ENCODE results near the gene USP4.
"Not testable (repeated sequence)": the region's sequence is repeated elsewhere in the genome, so short reads cannot be mapped to it uniquely, and the experiment has no call there.

USP4 gene

DNA sequence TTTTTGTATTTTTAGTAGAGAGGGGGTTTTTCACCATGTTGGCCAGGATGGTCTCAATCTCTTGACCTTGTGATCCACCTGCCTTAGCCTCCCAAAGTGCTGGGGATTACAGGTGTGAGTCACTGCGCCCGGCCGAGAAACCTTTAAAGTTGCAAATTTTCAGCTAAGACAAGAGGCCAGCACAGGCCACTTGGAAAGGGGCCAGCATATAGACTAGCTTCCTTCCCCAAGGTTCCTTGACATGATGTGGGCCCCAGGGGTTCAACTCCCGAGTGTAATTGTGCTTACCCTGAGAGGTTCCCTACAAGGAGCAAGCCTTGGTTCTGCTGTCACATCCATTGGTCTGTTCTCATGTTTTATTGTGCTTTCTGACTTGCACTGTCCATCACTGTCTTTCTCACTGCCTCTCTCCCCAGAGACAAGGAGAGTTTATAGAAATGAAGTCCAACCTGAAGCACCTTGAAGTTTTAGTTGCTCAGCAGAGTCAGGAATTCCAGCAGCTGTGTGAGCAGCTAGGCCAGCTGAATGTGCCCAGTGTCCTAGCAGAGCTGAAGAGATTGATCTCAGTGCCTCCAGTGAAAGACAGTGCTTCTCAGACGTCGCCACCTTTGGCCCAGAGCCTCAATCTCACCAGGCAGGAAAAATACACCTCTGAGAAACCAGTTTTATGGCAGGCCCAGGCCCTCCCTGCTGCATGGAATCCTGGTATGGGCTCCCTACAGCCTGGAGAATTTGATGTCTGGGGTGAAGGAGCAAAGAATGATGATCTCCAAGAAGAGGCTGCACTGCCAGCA is 83.9 kb downstream of the USP4 start:
- TF ChIP-seq, protein P1, sequence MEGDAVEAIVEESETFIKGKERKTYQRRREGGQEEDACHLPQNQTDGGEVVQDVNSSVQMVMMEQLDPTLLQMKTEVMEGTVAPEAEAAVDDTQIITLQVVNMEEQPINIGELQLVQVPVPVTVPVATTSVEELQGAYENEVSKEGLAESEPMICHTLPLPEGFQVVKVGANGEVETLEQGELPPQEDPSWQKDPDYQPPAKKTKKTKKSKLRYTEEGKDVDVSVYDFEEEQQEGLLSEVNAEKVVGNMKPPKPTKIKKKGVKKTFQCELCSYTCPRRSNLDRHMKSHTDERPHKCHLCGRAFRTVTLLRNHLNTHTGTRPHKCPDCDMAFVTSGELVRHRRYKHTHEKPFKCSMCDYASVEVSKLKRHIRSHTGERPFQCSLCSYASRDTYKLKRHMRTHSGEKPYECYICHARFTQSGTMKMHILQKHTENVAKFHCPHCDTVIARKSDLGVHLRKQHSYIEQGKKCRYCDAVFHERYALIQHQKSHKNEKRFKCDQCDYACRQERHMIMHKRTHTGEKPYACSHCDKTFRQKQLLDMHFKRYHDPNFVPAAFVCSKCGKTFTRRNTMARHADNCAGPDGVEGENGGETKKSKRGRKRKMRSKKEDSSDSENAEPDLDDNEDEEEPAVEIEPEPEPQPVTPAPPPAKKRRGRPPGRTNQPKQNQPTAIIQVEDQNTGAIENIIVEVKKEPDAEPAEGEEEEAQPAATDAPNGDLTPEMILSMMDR (IDR thresholded peaks at IDR 0.05; ENCODE audit: low read depth, low read length) = no peak
- H3K4me3 ChIP-seq (ENCODE audit: low read depth, low read length) = no peak overlapping the region

DNA sequence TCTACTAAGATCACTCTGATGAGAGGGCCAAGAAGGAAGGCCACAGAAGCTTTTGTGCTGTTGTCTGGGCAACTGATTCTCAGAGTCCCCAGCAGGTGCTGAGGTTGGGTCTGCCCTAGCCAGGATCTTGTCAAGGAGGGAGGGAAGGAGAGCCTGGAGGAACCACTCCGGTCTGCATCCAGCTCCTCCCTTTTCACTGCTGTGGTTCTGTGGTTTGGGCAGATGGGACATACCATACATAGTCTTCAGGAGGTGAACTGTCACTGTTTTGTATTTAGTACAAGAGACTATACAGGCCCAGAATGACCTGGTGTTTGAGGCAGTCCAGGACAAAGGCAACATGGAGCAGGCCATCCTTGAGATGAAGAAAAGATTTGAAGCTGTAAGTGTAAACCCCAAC is 84.7 kb downstream of the USP4 start:
- H3K4me3 ChIP-seq (ENCODE audit: low read depth, low read length) = no peak overlapping the region
- TF ChIP-seq, protein P1 (IDR thresholded peaks at IDR 0.05; ENCODE audit: low read depth, low read length) = no peak

GRCh38 chr3:49253512-49253911 is 86.3 kb downstream of the USP4 start:
- TF ChIP-seq, protein P1 (IDR thresholded peaks at IDR 0.05; ENCODE audit: low read depth, low read length) = no peak
- H3K4me3 ChIP-seq (ENCODE audit: low read depth, low read length) = no peak overlapping the region

DNA sequence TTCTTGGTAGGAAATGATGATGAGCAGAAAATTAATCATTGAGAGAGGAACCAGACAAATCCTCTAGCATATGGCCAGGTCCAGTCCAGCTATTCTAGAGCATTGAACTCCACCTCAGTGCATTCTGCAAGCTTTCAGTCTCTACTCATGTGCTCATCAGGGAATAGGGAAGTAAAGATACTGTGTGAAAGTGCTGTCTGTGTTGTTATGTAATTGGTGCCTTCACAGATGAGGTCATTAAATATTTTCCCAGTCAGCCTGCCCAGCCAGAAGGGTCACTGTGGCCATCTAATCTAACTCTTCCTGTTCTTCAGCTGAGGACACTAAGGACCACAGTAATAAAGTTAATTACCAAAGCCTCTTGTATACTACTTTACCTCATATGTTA is 91.0 kb downstream of the USP4 start:
- no peak overlapping the region for H3K4me3 ChIP-seq (ENCODE audit: low read depth, low read length)
- TF ChIP-seq, protein P1 (IDR thresholded peaks at IDR 0.05; ENCODE audit: low read depth, low read length) = no peak

- TF ChIP-seq, protein P1 (IDR thresholded peaks at IDR 0.05; ENCODE audit: low read depth, low read length) = no peak
- no peak overlapping the region for H3K4me3 ChIP-seq (ENCODE audit: low read depth, low read length)
Measured at GRCh38 chr3:49244581-49245205, 95.2 kb downstream of the USP4 start.

DNA sequence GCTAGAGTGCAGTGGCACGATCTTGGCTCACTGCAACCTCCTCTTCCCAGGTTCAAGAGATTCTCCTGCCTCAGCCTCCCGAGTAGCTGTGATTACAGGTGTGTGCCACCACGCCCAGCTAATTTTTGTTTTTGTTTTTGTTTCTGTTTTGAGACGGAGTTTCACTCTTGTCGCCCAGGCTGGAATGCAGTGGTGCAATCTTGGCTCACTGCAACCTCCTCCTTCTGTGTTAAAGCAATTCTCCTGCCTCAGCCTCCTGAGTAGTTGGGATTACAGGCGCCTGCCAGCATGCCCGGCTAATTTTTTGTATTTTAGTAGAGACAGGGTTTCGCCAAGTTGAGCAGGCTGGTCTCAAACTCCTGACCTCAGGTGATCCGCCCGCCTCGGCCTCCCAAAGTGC is 99.8 kb downstream of the USP4 start:
- H3K4me3 ChIP-seq (ENCODE audit: low read depth, low read length) = not testable (repeated sequence)

DNA sequence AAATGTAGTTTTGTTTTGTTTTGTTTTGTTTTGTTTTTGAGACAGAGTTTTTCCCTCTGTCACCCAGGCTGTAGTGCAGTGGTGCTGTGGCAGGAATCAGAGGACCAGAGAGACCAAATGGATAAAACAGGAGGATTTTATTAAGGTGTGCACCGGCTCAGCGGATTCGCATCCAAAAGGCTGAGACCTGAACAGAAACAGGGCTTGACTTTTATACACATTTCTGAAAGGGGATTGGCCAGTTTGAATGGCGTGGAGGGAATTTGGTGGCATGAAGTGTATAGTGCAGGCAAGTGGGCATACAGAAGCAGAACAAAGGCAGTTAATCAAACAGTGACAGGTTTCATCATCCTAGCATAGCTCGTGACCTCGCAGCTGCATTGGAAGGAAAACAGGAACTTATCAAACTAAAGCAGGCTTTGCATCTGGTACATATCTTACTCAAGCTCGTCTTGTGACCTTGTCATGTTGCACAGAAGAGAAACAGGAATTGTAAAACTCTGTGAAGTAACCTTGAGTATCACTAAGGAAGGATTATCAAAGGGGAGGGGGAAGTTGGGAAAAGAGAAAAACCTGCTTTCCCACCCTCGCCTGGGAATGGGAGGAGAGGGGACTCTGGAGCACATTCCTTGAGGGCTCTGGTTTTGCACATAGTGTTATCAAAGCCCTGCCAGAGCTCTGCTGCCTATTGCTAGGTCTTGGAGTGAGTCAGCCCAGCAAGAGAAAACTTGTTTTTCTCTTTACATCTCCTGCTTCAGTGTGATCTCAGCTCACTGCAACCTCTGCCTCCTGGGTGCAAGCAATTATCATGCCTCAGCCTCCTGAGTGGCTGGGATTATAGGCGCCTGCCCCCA is 101.4 kb downstream of the USP4 start:
- TF ChIP-seq, protein P1 (IDR thresholded peaks at IDR 0.05; ENCODE audit: low read depth, low read length) = no peak
- H3K4me3 ChIP-seq (ENCODE audit: low read depth, low read length) = no peak overlapping the region

All from WI38 (cell line).